Bronchial epithelial cell (primary cell): ENCODE data around the gene RELT. TPM values are rescaled to one million over a fixed set of nuclear protein-coding genes. Genes with fewer than 3 reads are reported as not detected.
A peak's percentile ranks its signal among the peaks of the same experiment; 100 is the strongest.

Source experiments
- DNase-seq: peaks from one replicate; pipeline ENCODE4 v3.0.0-alpha.2; 2010; ENCODE audit warnings: low read depth
- FAIRE-seq: peaks from 2 replicates; lab custom pipeline; 2011; peaks lifted over from hg19 to GRCh38; lab: Jason Lieb, UNC
- H3K27me3 ChIP-seq: 2 replicates; pipeline ENCODE4 v1.5.1; 2011; ENCODE audit warnings: low read length; ENCODE audit not compliant: control insufficient read depth, insufficient read depth
- H3K36me3 ChIP-seq: 2 replicates; pipeline ENCODE4 v1.5.1; 2011; ENCODE audit warnings: low read length; ENCODE audit not compliant: control insufficient read depth, insufficient read depth
- H3K4me3 ChIP-seq: 2 replicates; pipeline ENCODE4 v1.5.1; 2011; ENCODE audit warnings: mild to moderate bottlenecking, low read depth, low read length, control low read depth
- total RNA-seq: library from RNA; depleted of rRNA; stranded (reverse); fragments of >200 nt; gene quantifications from 2 replicates; pipeline ENCODE4 v1.2.1, GENCODE V29; 2014
- TF ChIP-seq, protein P1 (sequence below): IDR thresholded peaks from 2 replicates; pipeline ENCODE4 v1.5.1; 2011; ENCODE audit warnings: mild to moderate bottlenecking, moderate library complexity, low read length, control low read depth, inconsistent platforms; ENCODE audit not compliant: insufficient read depth, severe bottlenecking

Gene RELT
- total RNA-seq, 1 donor from 2014 or later = 3.4 TPM

GRCh38 chr11:73338279-73338678 is 37.9 kb upstream of the RELT start:
- no peaks in the 10 kb centered on the region for H3K27me3 ChIP-seq
- H3K4me3 ChIP-seq = no peak overlapping the region
- no peaks in the 10 kb centered on the region for H3K36me3 ChIP-seq
- TF ChIP-seq, protein P1, sequence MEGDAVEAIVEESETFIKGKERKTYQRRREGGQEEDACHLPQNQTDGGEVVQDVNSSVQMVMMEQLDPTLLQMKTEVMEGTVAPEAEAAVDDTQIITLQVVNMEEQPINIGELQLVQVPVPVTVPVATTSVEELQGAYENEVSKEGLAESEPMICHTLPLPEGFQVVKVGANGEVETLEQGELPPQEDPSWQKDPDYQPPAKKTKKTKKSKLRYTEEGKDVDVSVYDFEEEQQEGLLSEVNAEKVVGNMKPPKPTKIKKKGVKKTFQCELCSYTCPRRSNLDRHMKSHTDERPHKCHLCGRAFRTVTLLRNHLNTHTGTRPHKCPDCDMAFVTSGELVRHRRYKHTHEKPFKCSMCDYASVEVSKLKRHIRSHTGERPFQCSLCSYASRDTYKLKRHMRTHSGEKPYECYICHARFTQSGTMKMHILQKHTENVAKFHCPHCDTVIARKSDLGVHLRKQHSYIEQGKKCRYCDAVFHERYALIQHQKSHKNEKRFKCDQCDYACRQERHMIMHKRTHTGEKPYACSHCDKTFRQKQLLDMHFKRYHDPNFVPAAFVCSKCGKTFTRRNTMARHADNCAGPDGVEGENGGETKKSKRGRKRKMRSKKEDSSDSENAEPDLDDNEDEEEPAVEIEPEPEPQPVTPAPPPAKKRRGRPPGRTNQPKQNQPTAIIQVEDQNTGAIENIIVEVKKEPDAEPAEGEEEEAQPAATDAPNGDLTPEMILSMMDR = no peak
- FAIRE-seq (no peak), DNase-seq (no peak)

DNA sequence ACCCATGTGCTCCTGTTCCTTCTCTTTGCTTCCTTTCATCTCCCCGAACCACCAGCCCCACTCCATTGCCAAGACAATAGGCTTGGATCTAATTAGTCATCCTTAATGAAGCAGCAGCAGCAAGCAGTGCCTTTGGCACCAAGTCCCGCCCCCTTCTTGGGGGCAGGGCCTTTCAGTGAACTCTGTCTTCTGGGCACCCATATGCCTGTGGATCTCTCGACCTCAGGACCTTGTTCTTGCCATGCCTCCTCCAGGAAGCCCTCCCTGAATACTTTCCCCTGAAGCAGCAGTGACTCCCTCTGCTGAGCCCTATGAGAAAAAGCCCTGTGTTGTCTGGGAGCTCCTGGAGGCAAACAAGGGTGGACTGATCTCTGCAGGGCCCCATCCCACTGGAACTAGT is 36.0 kb upstream of the RELT start:
- no peak for FAIRE-seq
- DNase-seq = no peak
- no peak overlapping the region for H3K4me3 ChIP-seq
- TF ChIP-seq, protein P1 = no peak
- H3K36me3 ChIP-seq = no peaks in the 10 kb centered on the region
- no peaks in the 10 kb centered on the region for H3K27me3 ChIP-seq

DNA sequence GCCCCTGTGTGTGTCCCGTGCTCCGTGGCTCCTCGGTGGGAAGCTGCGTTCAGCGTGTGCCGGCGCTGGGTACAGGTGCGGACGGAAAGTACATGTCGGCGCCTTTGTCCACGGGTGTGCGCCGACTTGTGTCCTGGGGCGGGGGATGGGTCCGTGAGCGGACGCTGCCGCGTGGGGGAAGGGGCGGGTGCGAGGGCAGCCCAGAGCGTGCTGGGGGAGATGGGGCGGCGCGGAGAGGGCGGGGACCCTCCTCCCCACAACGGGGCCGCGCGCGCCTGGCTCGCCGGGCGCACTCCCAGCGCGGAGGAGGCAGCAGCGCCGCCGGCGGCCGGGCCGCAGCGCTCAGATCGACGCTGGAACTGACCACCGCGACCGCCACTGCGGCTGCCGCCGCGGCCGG is 33.6 kb upstream of the RELT start:
- Histone ChIP-seq H3K27me3 (no peaks in the 10 kb centered on the region), H3K4me3 (peak overlapping the region; percentile 30), H3K36me3 (peaks cover 3% of the 10 kb centered on the region)
- DNase-seq (no peak), FAIRE-seq (no peak)
- TF ChIP-seq, protein P1 = no peak

- TF ChIP-seq, protein P1 = no peak
- Histone ChIP-seq H3K36me3 (peaks cover 3% of the 10 kb centered on the region), H3K27me3 (no peaks in the 10 kb centered on the region), H3K4me3 (no peak overlapping the region)
- no peak for FAIRE-seq
- DNase-seq = no peak
Observed at GRCh38 chr11:73343076-73343873, 32.9 kb upstream of the RELT start.

- DNase-seq = no peak
Observed at GRCh38 chr11:73344191-73344607, 32.0 kb upstream of the RELT start.

More at GRCh38 chr11:73344191-73344607, 32.0 kb upstream of the RELT start:
- TF ChIP-seq, protein P1 = no peak
- Histone ChIP-seq H3K4me3 (no peak overlapping the region), H3K27me3 (no peaks in the 10 kb centered on the region), H3K36me3 (peaks cover 3% of the 10 kb centered on the region)
- no peak for FAIRE-seq
